ENCODE measurements around the gene WEE2.

- TF ChIP-seq POLR2A (IDR thresholded peaks at IDR 0.05; ENCODE audit: borderline replicate concordance, extremely low read depth, insufficient read depth, insufficient read length) (no peak), EZH2phosphoT487 (IDR thresholded peaks at IDR 0.05; ENCODE audit: borderline replicate concordance) (no peak), REST (IDR thresholded peaks at IDR 0.05; ENCODE audit: low read depth) (no peak)
- TF ChIP-seq, protein P1, sequence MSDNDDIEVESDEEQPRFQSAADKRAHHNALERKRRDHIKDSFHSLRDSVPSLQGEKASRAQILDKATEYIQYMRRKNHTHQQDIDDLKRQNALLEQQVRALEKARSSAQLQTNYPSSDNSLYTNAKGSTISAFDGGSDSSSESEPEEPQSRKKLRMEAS (IDR thresholded peaks at IDR 0.05), result no peak
- TF ChIP-seq, protein P2, sequence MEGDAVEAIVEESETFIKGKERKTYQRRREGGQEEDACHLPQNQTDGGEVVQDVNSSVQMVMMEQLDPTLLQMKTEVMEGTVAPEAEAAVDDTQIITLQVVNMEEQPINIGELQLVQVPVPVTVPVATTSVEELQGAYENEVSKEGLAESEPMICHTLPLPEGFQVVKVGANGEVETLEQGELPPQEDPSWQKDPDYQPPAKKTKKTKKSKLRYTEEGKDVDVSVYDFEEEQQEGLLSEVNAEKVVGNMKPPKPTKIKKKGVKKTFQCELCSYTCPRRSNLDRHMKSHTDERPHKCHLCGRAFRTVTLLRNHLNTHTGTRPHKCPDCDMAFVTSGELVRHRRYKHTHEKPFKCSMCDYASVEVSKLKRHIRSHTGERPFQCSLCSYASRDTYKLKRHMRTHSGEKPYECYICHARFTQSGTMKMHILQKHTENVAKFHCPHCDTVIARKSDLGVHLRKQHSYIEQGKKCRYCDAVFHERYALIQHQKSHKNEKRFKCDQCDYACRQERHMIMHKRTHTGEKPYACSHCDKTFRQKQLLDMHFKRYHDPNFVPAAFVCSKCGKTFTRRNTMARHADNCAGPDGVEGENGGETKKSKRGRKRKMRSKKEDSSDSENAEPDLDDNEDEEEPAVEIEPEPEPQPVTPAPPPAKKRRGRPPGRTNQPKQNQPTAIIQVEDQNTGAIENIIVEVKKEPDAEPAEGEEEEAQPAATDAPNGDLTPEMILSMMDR (IDR thresholded peaks at IDR 0.05 in 2 of 3, conservative IDR thresholded peaks at IDR 0.05 in 1 of 3; ENCODE audit: borderline replicate concordance in 1 of 3, insufficient read depth in 1 of 3, low read depth in 2 of 3, low read length in 2 of 3), result no peak
These were observed 40.2 kb downstream of the WEE2 start for GRCh38 chr7:141748396-141748795.
